ENCODE results near the gene LTBP1. TPM values are rescaled to one million over a fixed set of nuclear protein-coding genes. Genes with fewer than 3 reads are reported as not detected.

LTBP1 gene
- total RNA-seq, 4 donors from 2014 or later: 15.8 to 56.7 (median 28.3) TPM

DNA sequence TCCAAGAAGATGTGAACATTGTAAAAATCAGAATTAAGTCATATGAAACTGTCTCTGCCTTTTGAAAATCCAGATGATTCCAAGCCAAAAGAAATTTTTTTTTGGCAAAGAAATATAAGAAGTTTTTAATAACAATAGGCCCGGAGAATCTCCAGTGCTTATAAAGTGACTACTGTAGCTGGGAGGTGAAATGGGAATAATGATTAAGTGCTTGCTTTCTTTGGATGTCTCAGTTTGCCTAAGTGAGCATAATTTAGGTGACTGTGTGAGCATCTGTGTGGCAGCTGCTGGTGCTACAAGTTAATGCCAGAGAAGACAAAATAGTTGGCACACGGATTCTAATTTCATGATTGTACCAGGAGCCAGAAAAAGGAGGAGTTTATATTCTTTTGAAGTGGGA, 185.0 kb downstream of the LTBP1 start:
- no peak overlapping the region for H3K4me3 ChIP-seq
- intact Hi-C loops (cut with DNase I; ENCODE audit: low total_unique reads) (no loop called here), in situ Hi-C loops (cut with MboI; ENCODE audit: low pct_ligation_motif_present in 1 of 4, low pct_unique_long_range_greater_than_20kb in 1 of 4, low sequenced_read_pairs in 3 of 4) (no loop called here)
- H3K9me3 ChIP-seq: no peaks in the 10 kb centered on the region
- no peaks in the 10 kb centered on the region for H3K27me3 ChIP-seq
- TF ChIP-seq POLR2AphosphoS5 (IDR thresholded peaks at IDR 0.05): no peak
- no peak for TF ChIP-seq POLR2A (IDR thresholded peaks at IDR 0.05)
- TF ChIP-seq CTCF (IDR thresholded peaks at IDR 0.05): no peak
- TF ChIP-seq EP300 (IDR thresholded peaks at IDR 0.05; ENCODE audit: low read depth): no peak
- no peaks in the 10 kb centered on the region for H3K36me3 ChIP-seq
- DNase-seq: no peak
- H3K27ac ChIP-seq: peak overlapping the region in 2 of 4 donors; percentile 86 to 87
- peaks cover 0 to 10% (median 7%) of the 10 kb centered on the region in 4 donors for H3K4me1 ChIP-seq
- WGBS, 2 donors (ENCODE audit: low coverage in 1 of 2): 30% methylated on average over 2 of the region's 2 CpGs

- WGBS, 2 donors (ENCODE audit: low coverage in 1 of 2): 58% methylated on average over 7 of the region's 7 CpGs; no CpG with 5 or more reads in 1 of the 2 donors
- peak overlapping the region; percentile 68 to 87 (median 80) for H3K27ac ChIP-seq
- peaks cover 0 to 11% (median 7%) of the 10 kb centered on the region in 4 donors for H3K4me1 ChIP-seq
- H3K4me3 ChIP-seq: no peak overlapping the region
- TF ChIP-seq CTCF (IDR thresholded peaks at IDR 0.05) (no peak), POLR2AphosphoS5 (IDR thresholded peaks at IDR 0.05) (no peak), POLR2A (IDR thresholded peaks at IDR 0.05) (no peak)
- in situ Hi-C loops (cut with MboI; ENCODE audit: low pct_ligation_motif_present in 1 of 4, low pct_unique_long_range_greater_than_20kb in 1 of 4, low sequenced_read_pairs in 3 of 4): no loop called here
- H3K27me3 ChIP-seq: no peaks in the 10 kb centered on the region
- no peaks in the 10 kb centered on the region for H3K36me3 ChIP-seq
- H3K9me3 ChIP-seq: no peaks in the 10 kb centered on the region
- intact Hi-C loops (cut with DNase I; ENCODE audit: low total_unique reads): no loop called here
- DNase-seq: no peak
These were observed 186.8 kb downstream of the LTBP1 start for GRCh38 chr2:33133454-33133952.

DNA sequence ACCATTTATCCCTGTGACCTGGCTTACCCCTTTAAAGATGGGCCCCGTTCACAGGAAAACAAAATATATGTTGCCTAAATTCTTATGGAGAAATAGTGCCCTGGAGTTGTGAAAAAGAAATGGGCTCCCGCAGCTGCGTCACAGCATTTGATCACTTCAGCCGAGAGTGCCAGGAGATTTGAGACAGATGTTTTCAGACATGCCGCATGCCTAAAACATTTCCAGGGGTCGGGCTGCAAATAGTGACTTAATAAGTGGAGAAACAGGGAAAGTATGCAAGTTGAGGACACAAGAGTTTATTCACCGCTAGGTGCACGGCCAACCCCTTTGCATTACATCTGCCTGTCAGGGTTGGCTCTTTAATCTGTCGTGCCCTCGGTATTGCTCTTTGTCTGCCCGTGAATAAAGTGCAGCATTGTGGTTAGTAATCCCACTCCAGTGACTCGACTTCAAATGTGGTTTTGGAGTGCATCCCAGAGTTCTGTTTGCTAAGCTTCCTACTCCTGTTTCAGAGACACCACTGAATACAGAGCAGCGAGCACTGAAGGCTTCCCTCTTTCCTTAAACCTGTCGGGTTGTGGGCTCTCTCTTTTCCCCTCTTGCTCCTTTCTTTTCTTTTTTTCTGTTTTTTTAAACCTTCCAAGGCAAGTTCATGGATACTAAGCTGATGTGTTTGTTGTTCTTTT, 187.5 kb downstream of the LTBP1 start:
- Histone ChIP-seq H3K4me1 (peaks cover 0 to 11% (median 7%) of the 10 kb centered on the region in 4 donors), H3K27me3 (no peaks in the 10 kb centered on the region), H3K9me3 (no peaks in the 10 kb centered on the region), H3K27ac (peak overlapping the region; percentile 68 to 87 (median 80)), H3K4me3 (peak overlapping the region in 3 of 4 donors; percentile 21 to 32 (median 28)), H3K36me3 (no peaks in the 10 kb centered on the region)
- 34 to 37% methylated on average over 11 to 14 of the region's 14 CpGs for WGBS, 2 donors (ENCODE audit: low coverage in 1 of 2)
- peak; percentile 43 to 61 (median 59) for TF ChIP-seq POLR2AphosphoS5 (IDR thresholded peaks at IDR 0.05)
- peak in 1 of 5 experiments; percentile 19 for TF ChIP-seq CTCF (IDR thresholded peaks at IDR 0.05)
- peak; percentile 27 for TF ChIP-seq POLR2A (IDR thresholded peaks at IDR 0.05)
- TF ChIP-seq EP300 (IDR thresholded peaks at IDR 0.05; ENCODE audit: low read depth): no peak
- intact Hi-C loops (cut with DNase I; ENCODE audit: low total_unique reads) (no loop called here), in situ Hi-C loops (cut with MboI; ENCODE audit: low pct_ligation_motif_present in 1 of 4, low pct_unique_long_range_greater_than_20kb in 1 of 4, low sequenced_read_pairs in 3 of 4) (no loop called here)
- DNase-seq: peak; percentile 24

DNA sequence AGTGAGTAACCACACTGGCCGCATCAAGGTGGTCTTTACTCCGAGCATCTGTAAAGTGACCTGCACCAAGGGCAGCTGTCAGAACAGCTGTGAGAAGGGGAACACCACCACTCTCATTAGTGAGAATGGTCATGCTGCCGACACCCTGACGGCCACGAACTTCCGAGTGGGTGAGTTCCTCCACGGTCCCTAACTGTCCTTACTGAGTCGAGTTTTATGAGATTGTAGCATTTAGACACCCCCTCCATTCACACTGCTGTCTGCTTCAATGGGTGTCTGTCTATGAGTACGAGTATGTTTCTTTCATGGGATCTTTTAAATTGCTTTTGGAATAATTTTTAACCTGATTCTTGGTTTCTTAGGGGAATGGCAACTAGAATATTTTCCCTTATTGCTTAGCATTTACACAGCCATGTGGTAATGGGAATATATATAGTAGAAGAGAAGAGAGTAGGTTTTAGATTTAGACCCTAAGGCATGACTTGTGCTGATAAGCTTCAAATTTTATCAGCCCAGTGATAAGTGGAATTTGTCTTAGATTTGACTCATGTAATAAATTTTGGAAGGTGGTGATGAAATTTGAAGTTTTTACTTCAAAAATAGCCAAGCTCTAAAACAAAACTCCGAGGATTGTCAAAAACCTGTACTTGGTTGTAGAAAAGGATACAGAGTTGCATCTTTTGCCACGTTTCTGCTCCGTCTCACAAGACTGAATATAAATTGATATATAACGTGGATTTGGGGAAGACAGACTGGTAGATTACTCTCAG, 188.2 kb downstream of the LTBP1 start:
- Histone ChIP-seq H3K36me3 (no peaks in the 10 kb centered on the region), H3K4me3 (peak overlapping the region in 3 of 4 donors; percentile 21 to 32 (median 28)), H3K27ac (peak overlapping the region; percentile 68 to 87 (median 80)), H3K4me1 (peaks cover 0 to 11% (median 7%) of the 10 kb centered on the region in 4 donors), H3K9me3 (no peaks in the 10 kb centered on the region), H3K27me3 (no peaks in the 10 kb centered on the region)
- DNase-seq: no peak
- intact Hi-C loops (cut with DNase I; ENCODE audit: low total_unique reads) (no loop called here), in situ Hi-C loops (cut with MboI; ENCODE audit: low pct_ligation_motif_present in 1 of 4, low pct_unique_long_range_greater_than_20kb in 1 of 4, low sequenced_read_pairs in 3 of 4) (no loop called here)
- TF ChIP-seq CTCF (IDR thresholded peaks at IDR 0.05): no peak
- TF ChIP-seq EP300 (IDR thresholded peaks at IDR 0.05; ENCODE audit: low read depth): no peak
- no peak for TF ChIP-seq POLR2A (IDR thresholded peaks at IDR 0.05)
- no peak for TF ChIP-seq POLR2AphosphoS5 (IDR thresholded peaks at IDR 0.05)
- 60 to 75% methylated on average over 4 to 13 of the region's 13 CpGs for WGBS, 2 donors (ENCODE audit: low coverage in 1 of 2)

All from transverse colon (tissue), 4 donors.